Measurements from ENCODE around the gene TNFAIP2. TPM values are rescaled to one million over a fixed set of nuclear protein-coding genes. Genes with fewer than 3 reads are reported as not detected.

Gene TNFAIP2
- total and polyA plus RNA-seq, 2 experiments from 2014 or later: 9.9 to 14.1 TPM

GRCh38 chr14:103178521-103178920, 55.3 kb downstream of the TNFAIP2 start (continued):
- TF ChIP-seq, protein P1, sequence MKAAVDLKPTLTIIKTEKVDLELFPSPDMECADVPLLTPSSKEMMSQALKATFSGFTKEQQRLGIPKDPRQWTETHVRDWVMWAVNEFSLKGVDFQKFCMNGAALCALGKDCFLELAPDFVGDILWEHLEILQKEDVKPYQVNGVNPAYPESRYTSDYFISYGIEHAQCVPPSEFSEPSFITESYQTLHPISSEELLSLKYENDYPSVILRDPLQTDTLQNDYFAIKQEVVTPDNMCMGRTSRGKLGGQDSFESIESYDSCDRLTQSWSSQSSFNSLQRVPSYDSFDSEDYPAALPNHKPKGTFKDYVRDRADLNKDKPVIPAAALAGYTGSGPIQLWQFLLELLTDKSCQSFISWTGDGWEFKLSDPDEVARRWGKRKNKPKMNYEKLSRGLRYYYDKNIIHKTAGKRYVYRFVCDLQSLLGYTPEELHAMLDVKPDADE (IDR thresholded peaks at IDR 0.05): no peak
- TF ChIP-seq ZNF114 (CRISPR knock-in tag; IDR thresholded peaks at IDR 0.05): no peak
- no peak for TF ChIP-seq EZH2 (IDR thresholded peaks at IDR 0.05; ENCODE audit: low read depth, unreplicated experiment)
- no peak for TF ChIP-seq NANOG (IDR thresholded peaks at IDR 0.05; ENCODE audit: borderline replicate concordance)
- no peak for TF ChIP-seq ZNF331 (CRISPR knock-in tag; IDR thresholded peaks at IDR 0.05; ENCODE audit: low read depth)
- TF ChIP-seq CREB1 (CRISPR knock-in tag; IDR thresholded peaks at IDR 0.05; ENCODE audit: low read depth): no peak

DNA sequence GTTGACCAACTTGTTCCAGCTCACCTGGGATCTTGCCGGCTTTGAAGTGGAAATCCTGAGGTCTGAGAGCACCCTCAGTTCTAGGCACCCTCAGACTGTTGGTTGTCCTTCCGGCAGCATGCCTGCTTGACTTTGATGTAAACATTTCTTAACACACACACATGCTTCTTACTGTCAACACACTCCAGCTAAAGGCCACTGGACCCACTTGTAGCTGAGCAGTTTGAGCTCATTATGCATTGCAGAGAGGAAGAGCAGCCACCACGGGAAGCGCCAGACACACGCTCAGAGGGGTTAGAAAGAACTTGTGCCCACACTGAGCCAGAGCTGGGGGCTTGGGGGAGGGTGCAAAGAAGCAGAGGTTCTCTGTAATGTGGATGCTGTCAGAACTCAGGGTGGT, 55.8 kb downstream of the TNFAIP2 start:
- H3K4me1 ChIP-seq (ENCODE audit: insufficient read depth): no peaks in the 10 kb centered on the region
- H3K36me3 ChIP-seq (ENCODE audit: insufficient read depth): no peaks in the 10 kb centered on the region
- no peaks in the 10 kb centered on the region for H3K27me3 ChIP-seq (ENCODE audit: insufficient read depth)
- H3F3A ChIP-seq (replicated peaks; ENCODE audit: low read depth): no peaks in the 10 kb centered on the region
- H3K27ac Mint-ChIP-seq: no peak overlapping the region
- no peak for ATAC-seq
- H2AFZ ChIP-seq: no peak overlapping the region
- no peaks in the 10 kb centered on the region for H4K20me1 ChIP-seq (replicated peaks; ENCODE audit: insufficient read depth)
- H3K4me3 ChIP-seq: no peak overlapping the region
- H3K4me3 Mint-ChIP-seq: no peak overlapping the region
- H3K27me3 Mint-ChIP-seq (ENCODE audit: insufficient read depth, low read depth, poor library complexity): peaks cover 4% of the 10 kb centered on the region
- H3K4me2 ChIP-seq: no peak overlapping the region
- no peaks in the 10 kb centered on the region for H3K9me2 ChIP-seq (ENCODE audit: insufficient read depth)
- no peaks in the 10 kb centered on the region for H3K79me2 ChIP-seq (replicated peaks; ENCODE audit: insufficient read depth)
- peaks cover 10% of the 10 kb centered on the region; the same call in 2 of the 3 replicates for H3K36me3 Mint-ChIP-seq (ENCODE audit: low read depth)
- no peak for DNase-seq (ENCODE audit: low spot score)
- H3K27ac ChIP-seq (ENCODE audit: low read depth): no peak overlapping the region
- H3K4me1 Mint-ChIP-seq: peaks cover 4% of the 10 kb centered on the region; the same call in 1 of the 3 replicates
- H3K9me3 Mint-ChIP-seq: peaks cover 18% of the 10 kb centered on the region
- TF ChIP-seq CREB1 (CRISPR knock-in tag; IDR thresholded peaks at IDR 0.05; ENCODE audit: low read depth) (no peak), JUNB (IDR thresholded peaks at IDR 0.05; ENCODE audit: unreplicated experiment) (no peak), POLR2AphosphoS5 (IDR thresholded peaks at IDR 0.05; ENCODE audit: low read depth) (no peak), EZH2phosphoT487 (IDR thresholded peaks at IDR 0.05; ENCODE audit: unreplicated experiment) (no peak), NANOG (IDR thresholded peaks at IDR 0.05; ENCODE audit: borderline replicate concordance) (no peak), STAT1 (IDR thresholded peaks at IDR 0.05; ENCODE audit: unreplicated experiment) (no peak), ZNF331 (CRISPR knock-in tag; IDR thresholded peaks at IDR 0.05; ENCODE audit: low read depth) (no peak), EZH2 (IDR thresholded peaks at IDR 0.05; ENCODE audit: low read depth, unreplicated experiment) (no peak)
- TF ChIP-seq, protein P1 (IDR thresholded peaks at IDR 0.05): no peak
- TF ChIP-seq, protein P2, sequence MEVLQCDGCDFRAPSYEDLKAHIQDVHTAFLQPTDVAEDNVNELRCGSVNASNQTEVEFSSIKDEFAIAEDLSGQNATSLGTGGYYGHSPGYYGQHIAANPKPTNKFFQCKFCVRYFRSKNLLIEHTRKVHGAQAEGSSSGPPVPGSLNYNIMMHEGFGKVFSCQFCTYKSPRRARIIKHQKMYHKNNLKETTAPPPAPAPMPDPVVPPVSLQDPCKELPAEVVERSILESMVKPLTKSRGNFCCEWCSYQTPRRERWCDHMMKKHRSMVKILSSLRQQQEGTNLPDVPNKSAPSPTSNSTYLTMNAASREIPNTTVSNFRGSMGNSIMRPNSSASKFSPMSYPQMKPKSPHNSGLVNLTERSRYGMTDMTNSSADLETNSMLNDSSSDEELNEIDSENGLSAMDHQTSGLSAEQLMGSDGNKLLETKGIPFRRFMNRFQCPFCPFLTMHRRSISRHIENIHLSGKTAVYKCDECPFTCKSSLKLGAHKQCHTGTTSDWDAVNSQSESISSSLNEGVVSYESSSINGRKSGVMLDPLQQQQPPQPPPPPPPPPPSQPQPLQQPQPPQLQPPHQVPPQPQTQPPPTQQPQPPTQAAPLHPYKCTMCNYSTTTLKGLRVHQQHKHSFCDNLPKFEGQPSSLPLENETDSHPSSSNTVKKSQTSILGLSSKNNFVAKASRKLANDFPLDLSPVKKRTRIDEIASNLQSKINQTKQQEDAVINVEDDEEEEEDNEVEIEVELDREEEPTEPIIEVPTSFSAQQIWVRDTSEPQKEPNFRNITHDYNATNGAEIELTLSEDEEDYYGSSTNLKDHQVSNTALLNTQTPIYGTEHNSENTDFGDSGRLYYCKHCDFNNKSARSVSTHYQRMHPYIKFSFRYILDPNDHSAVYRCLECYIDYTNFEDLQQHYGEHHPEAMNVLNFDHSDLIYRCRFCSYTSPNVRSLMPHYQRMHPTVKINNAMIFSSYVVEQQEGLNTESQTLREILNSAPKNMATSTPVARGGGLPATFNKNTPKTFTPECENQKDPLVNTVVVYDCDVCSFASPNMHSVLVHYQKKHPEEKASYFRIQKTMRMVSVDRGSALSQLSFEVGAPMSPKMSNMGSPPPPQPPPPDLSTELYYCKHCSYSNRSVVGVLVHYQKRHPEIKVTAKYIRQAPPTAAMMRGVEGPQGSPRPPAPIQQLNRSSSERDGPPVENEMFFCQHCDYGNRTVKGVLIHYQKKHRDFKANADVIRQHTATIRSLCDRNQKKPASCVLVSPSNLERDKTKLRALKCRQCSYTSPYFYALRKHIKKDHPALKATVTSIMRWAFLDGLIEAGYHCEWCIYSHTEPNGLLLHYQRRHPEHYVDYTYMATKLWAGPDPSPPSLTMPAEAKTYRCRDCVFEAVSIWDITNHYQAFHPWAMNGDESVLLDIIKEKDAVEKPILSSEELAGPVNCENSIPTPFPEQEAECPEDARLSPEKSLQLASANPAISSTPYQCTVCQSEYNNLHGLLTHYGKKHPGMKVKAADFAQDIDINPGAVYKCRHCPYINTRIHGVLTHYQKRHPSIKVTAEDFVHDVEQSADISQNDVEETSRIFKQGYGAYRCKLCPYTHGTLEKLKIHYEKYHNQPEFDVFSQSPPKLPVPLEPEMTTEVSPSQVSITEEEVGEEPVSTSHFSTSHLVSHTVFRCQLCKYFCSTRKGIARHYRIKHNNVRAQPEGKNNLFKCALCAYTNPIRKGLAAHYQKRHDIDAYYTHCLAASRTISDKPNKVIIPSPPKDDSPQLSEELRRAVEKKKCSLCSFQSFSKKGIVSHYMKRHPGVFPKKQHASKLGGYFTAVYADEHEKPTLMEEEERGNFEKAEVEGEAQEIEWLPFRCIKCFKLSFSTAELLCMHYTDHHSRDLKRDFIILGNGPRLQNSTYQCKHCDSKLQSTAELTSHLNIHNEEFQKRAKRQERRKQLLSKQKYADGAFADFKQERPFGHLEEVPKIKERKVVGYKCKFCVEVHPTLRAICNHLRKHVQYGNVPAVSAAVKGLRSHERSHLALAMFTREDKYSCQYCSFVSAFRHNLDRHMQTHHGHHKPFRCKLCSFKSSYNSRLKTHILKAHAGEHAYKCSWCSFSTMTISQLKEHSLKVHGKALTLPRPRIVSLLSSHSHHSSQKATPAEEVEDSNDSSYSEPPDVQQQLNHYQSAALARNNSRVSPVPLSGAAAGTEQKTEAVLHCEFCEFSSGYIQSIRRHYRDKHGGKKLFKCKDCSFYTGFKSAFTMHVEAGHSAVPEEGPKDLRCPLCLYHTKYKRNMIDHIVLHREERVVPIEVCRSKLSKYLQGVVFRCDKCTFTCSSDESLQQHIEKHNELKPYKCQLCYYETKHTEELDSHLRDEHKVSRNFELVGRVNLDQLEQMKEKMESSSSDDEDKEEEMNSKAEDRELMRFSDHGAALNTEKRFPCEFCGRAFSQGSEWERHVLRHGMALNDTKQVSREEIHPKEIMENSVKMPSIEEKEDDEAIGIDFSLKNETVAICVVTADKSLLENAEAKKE (CRISPR knock-in tag; IDR thresholded peaks at IDR 0.05): no peak
- TF ChIP-seq, protein P3, sequence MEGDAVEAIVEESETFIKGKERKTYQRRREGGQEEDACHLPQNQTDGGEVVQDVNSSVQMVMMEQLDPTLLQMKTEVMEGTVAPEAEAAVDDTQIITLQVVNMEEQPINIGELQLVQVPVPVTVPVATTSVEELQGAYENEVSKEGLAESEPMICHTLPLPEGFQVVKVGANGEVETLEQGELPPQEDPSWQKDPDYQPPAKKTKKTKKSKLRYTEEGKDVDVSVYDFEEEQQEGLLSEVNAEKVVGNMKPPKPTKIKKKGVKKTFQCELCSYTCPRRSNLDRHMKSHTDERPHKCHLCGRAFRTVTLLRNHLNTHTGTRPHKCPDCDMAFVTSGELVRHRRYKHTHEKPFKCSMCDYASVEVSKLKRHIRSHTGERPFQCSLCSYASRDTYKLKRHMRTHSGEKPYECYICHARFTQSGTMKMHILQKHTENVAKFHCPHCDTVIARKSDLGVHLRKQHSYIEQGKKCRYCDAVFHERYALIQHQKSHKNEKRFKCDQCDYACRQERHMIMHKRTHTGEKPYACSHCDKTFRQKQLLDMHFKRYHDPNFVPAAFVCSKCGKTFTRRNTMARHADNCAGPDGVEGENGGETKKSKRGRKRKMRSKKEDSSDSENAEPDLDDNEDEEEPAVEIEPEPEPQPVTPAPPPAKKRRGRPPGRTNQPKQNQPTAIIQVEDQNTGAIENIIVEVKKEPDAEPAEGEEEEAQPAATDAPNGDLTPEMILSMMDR (conservative IDR thresholded peaks at IDR 0.05; ENCODE audit: low read depth in 2 of 2): no peak

Measured in GM23338 (cell line).